Measurements from ENCODE around the gene PLXNA4. TPM values are rescaled to one million over a fixed set of nuclear protein-coding genes. Genes with fewer than 3 reads are reported as not detected.

Gene PLXNA4
- total RNA-seq, 1 experiment from 2014 or later, result 0.11 TPM

- intact Hi-C loops (cut with micrococcal nuclease; ENCODE audit: unreplicated experiment), result no loop called here
- CTCF ChIA-PET, result interaction anchor here (1.2 kb wide), 1 partner anchor 22 kb away, joined by 3 read pairs; no protein-coding TSS in a partner anchor
- POLR2A ChIA-PET (ENCODE audit: low non-redundant PET), result no interaction called here
- Histone ChIP-seq H3K27me3 (replicated peaks; ENCODE audit: insufficient read depth, low read depth, low read length, poor library complexity) (no peaks in the 10 kb centered on the region), H3K9me3 (ENCODE audit: low read depth, low read length, poor library complexity, severe bottlenecking) (no peaks in the 10 kb centered on the region), H3K36me3 (ENCODE audit: insufficient read depth, low read length, poor library complexity, severe bottlenecking) (no peaks in the 10 kb centered on the region), H3K4me3 (ENCODE audit: low read depth, low read length, poor library complexity, severe bottlenecking) (no peak overlapping the region), H3K27ac (ENCODE audit: low read depth, low read length, poor library complexity, severe bottlenecking) (no peak overlapping the region), H3K4me1 (ENCODE audit: insufficient read depth, low read length, poor library complexity, severe bottlenecking) (no peaks in the 10 kb centered on the region)
- BruUV-seq (replicated peaks), result no TSS peak
- TF ChIP-seq EZH2 (IDR thresholded peaks at IDR 0.05; ENCODE audit: borderline replicate concordance, low read depth, low read length, poor library complexity, severe bottlenecking) (no peak), CTCF (conservative IDR thresholded peaks at IDR 0.05; ENCODE audit: low read depth, low read length) (no peak)
- no peak for DNase-seq (ENCODE audit: low spot score)
These were observed 279.4 kb downstream of the PLXNA4 start for GRCh38 chr7:132296820-132297219.

GRCh38 chr7:132295175-132295574, 281.1 kb downstream of the PLXNA4 start:
- DNase-seq (ENCODE audit: low spot score), result no peak
- ChIA-PET POLR2A (ENCODE audit: low non-redundant PET) (no interaction called here), CTCF (no interaction called here)
- Histone ChIP-seq H3K4me3 (ENCODE audit: low read depth, low read length, poor library complexity, severe bottlenecking) (no peak overlapping the region), H3K27ac (ENCODE audit: low read depth, low read length, poor library complexity, severe bottlenecking) (no peak overlapping the region), H3K27me3 (replicated peaks; ENCODE audit: insufficient read depth, low read depth, low read length, poor library complexity) (no peaks in the 10 kb centered on the region), H3K4me1 (ENCODE audit: insufficient read depth, low read length, poor library complexity, severe bottlenecking) (no peaks in the 10 kb centered on the region), H3K9me3 (ENCODE audit: low read depth, low read length, poor library complexity, severe bottlenecking) (no peaks in the 10 kb centered on the region), H3K36me3 (ENCODE audit: insufficient read depth, low read length, poor library complexity, severe bottlenecking) (no peaks in the 10 kb centered on the region)
- no TSS peak for BruUV-seq (replicated peaks)
- intact Hi-C loops (cut with micrococcal nuclease; ENCODE audit: unreplicated experiment), result no loop called here
- TF ChIP-seq CTCF (conservative IDR thresholded peaks at IDR 0.05; ENCODE audit: low read depth, low read length) (no peak), EZH2 (IDR thresholded peaks at IDR 0.05; ENCODE audit: borderline replicate concordance, low read depth, low read length, poor library complexity, severe bottlenecking) (no peak)

- intact Hi-C loops (cut with micrococcal nuclease; ENCODE audit: unreplicated experiment), result no loop called here
- BruUV-seq (replicated peaks), result no TSS peak
- Histone ChIP-seq H3K4me1 (ENCODE audit: insufficient read depth, low read length, poor library complexity, severe bottlenecking) (no peaks in the 10 kb centered on the region), H3K27me3 (replicated peaks; ENCODE audit: insufficient read depth, low read depth, low read length, poor library complexity) (no peaks in the 10 kb centered on the region), H3K4me3 (ENCODE audit: low read depth, low read length, poor library complexity, severe bottlenecking) (no peak overlapping the region), H3K36me3 (ENCODE audit: insufficient read depth, low read length, poor library complexity, severe bottlenecking) (no peaks in the 10 kb centered on the region), H3K27ac (ENCODE audit: low read depth, low read length, poor library complexity, severe bottlenecking) (no peak overlapping the region), H3K9me3 (ENCODE audit: low read depth, low read length, poor library complexity, severe bottlenecking) (no peaks in the 10 kb centered on the region)
- no peak for TF ChIP-seq CTCF (conservative IDR thresholded peaks at IDR 0.05; ENCODE audit: low read depth, low read length)
- TF ChIP-seq EZH2 (IDR thresholded peaks at IDR 0.05; ENCODE audit: borderline replicate concordance, low read depth, low read length, poor library complexity, severe bottlenecking), result no peak
- CTCF ChIA-PET, result no interaction called here
- DNase-seq (ENCODE audit: low spot score), result no peak
- POLR2A ChIA-PET (ENCODE audit: low non-redundant PET), result no interaction called here
These were observed 283.5 kb downstream of the PLXNA4 start for GRCh38 chr7:132292803-132293202.

Measured in A673 (cell line).